ENCODE measurements around the gene ENC1.

DNA sequence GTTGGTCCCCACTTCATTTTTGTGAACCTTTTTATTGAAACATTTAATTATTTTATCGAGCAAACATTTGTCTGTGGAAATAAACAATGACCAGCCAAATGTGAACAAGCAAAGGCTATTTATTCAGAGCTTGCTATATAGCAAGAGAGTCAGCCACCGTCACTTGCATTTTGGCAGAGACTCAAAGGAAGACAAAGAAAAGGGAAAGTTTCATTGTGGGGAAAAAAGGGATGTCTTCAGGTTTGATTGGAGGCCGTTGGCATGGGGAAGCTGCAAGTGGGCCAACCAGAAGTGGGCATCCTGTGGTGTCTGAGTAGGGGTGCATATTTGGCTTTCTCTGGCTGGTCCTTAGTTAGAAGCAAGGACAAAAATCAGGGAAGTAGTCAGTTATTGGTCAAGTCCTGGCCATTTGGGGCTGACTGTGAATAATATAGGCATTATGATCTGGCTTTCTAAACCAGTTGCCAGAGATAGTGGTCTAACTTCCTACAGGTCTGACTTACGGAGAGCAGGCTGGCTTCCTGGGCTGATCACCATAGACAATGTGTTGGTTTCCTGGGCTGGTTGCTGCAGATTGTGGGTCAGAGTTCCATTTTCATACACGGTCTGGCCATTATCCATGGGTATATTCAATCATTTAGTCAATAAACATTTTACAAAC, 16.6 kb downstream of the ENC1 start:
- TF ChIP-seq SP1 (IDR thresholded peaks at IDR 0.05), result no peak
- no peak for TF ChIP-seq SUZ12 (IDR thresholded peaks at IDR 0.05)
- TF ChIP-seq FOXK2 (IDR thresholded peaks at IDR 0.05), result no peak
- no peak for TF ChIP-seq TARDBP (IDR thresholded peaks at IDR 0.05)
- no peak for TF ChIP-seq ARNT (IDR thresholded peaks at IDR 0.05)
- TF ChIP-seq BHLHE40 (IDR thresholded peaks at IDR 0.05; ENCODE audit: borderline replicate concordance), result no peak
- no peak for TF ChIP-seq FOXA1 (IDR thresholded peaks at IDR 0.05)
- TF ChIP-seq FOXM1 (IDR thresholded peaks at IDR 0.05; ENCODE audit: borderline replicate concordance), result no peak
- no peak for TF ChIP-seq ELF4 (IDR thresholded peaks at IDR 0.05)
- TF ChIP-seq HDGF (IDR thresholded peaks at IDR 0.05; ENCODE audit: borderline replicate concordance), result no peak
- TF ChIP-seq L3MBTL2 (conservative IDR thresholded peaks at IDR 0.05), result no peak
- TF ChIP-seq, protein P1, sequence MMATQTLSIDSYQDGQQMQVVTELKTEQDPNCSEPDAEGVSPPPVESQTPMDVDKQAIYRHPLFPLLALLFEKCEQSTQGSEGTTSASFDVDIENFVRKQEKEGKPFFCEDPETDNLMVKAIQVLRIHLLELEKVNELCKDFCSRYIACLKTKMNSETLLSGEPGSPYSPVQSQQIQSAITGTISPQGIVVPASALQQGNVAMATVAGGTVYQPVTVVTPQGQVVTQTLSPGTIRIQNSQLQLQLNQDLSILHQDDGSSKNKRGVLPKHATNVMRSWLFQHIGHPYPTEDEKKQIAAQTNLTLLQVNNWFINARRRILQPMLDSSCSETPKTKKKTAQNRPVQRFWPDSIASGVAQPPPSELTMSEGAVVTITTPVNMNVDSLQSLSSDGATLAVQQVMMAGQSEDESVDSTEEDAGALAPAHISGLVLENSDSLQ (IDR thresholded peaks at IDR 0.05), result no peak
- no peak for TF ChIP-seq ZNF384 (IDR thresholded peaks at IDR 0.05)

Measured in HEK293T (cell line).